Activated CD4-positive, CD25-positive, alpha-beta regulatory T cell (primary cell): ENCODE results near the gene F3.
A peak's percentile ranks its signal among the peaks of the same experiment; 100 is the strongest.
"Not testable (repeated sequence)": the region's sequence is repeated elsewhere in the genome, so short reads cannot be mapped to it uniquely, and the experiment has no call there.

Experiments
- DNase-seq, 4 experiments: peaks; one replicate each; lab custom pipeline; 2025; lab: John Stamatoyannopoulos, UW

F3 gene

DNA sequence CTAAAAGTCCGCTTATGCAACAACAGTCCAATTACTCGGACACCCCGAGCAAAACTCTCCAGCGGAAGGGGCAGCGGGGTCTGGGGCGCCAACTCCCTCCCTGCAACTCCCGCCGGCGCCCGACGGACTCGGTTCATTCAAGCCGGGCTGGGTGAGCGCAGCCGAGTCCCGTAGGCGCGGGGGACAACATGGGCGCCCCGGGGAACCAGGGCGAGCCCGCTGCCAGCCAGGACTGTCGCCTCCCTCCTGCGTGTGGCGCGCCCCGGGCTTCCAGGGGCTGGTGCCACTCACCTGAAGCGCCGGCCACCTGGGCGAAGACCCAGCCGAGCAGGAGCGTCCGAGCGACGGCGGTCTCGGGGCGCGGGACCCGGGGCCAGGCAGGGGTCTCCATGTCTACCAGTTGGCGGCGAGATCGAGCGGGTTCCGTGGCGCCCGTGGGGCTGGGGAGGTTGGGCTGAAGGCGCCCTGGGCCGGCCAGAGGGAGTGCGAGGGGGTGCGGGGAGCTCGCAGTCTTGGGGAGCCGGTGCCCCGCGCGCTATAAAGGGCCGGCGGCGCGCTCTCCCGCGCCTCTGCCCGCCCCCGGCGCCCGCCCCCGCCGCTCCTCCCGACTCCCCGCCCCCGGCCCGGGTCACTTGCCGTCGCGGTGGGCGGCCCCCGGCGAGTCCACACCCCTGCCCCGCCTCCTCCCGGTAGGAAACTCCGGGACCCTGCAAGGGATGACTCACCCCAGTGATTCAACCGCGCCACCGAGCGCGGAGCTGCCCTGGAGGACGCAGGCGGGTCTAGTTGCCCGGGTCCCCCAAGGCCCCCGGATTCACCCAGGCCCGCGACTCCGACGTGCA lies at the start of gene F3:
Gene F3 (minus strand): TSS at position 514 of the 842 bp plus-strand sequence. CDS start 123 bp downstream, at position 391.
- peak in 2 of 4 experiments; percentile 13 to 46 for DNase-seq

DNA sequence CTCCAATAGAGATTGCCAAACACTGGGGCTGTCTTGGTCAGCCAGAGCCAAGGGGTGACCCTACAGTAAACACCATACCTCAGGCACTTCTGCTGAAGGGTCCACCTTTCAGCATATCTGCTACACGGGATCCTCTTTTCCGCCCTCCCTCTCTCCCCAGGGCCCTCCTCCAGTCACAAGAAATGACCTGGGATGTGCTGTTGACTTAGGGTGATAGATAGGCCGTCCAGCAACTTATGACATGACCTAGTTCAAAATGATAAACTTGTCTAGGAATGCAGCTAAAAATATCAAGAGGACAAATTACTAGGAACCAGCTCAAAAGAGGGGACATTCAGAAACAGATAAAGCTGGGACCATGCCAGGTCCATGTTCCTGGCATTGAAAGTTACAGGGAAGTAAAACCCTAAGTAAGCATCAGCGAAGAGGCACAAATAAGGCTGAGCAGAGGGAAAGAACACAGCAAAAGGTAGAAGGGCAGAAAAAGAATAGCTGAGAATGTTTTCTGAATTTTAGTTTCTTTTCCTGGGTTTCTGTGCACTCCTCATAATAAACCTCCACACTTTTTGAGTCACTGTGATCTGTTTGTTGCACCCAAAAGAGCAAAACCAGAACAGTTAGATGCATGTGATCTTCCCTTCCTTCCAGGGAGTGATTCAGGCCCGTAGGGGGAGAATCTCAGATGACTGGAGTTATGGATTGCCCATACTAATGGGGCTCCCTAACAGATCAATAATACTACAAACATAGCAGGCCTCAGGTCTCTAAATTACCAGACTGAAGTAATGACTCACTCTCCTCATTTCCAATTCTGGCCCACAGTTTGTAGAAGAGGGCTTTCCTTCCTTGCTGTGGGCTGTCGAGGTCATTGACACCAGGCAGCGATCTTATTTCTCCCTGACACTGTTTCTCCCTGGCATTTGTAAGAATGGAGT lies 48.9 kb upstream of the F3 start:
- DNase-seq, result no peak

DNA sequence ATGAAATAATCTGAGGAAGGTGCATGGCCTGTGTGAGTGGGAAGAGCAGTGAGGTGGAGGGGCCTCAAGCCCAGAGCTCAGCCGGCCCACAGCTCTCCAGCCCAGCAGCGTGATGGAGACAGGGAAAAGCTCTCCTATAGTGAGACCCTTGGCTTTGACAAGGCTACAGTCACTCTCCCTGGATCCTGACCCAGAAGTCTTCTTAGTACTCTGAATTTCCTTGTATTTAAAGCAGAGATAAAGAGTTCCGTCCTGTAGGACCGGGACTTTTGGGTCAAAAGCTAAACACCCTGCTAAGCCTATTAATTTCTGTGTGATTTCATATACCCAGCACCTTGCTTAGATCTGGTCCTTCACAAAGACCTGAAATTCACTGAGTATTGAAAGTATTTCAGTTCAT lies 48.2 kb upstream of the F3 start:
- DNase-seq, result no peak

DNA sequence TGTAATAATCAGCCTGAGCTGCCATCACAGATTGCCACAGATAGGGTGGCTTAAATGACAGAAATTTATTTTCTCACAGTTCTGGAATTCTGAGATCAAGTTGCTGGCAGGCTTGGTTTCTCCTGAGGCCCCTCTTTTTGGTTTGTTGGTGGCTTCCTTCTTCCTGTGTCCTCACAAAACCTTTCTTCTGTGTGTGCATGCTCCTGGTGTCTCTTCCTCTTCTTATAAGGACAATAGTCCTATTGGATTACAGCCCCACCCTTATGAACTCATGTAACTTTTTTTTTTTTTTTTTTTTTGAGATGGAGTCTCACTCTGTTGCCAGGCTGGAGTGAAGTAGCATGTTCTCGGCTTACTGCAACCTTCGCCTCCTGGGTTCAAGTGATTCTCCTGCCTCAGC lies 41.0 kb upstream of the F3 start:
- no peak for DNase-seq

DNA sequence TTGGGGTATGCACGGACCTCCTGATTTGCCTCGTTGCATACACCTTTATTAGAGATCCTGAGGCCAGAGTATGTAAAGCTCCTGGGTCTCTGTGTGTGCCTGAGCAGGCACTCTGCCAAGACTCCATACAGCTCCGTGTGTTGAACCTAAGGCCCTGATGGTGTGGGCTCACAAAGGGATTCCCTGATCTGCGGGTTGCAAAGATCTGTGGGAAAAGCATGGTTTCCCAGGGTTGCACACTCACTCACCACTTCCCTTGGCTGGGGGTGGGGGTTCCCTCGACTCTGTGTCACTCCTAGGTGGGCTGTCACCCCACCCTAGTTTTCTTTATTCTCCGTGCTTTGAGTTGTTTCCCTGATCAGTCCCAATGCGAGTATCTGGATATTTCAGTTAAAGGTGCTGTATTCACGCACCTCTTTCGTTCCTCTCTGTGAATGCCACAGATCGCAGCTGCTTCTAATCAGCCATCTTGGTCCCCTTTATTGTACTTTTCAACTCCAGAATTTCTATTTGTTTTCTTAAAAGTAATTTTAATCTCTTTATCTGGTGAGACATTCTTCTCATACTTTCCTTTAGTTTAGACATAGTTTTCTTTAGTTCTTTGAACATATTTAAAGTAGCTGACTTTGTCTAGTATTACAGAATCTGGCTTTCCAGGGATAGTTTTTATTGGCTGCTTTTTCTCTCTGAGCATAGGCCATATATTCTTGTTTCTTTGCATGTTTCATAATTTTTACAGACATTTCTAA lies 39.0 kb upstream of the F3 start:
- no peak for DNase-seq

DNA sequence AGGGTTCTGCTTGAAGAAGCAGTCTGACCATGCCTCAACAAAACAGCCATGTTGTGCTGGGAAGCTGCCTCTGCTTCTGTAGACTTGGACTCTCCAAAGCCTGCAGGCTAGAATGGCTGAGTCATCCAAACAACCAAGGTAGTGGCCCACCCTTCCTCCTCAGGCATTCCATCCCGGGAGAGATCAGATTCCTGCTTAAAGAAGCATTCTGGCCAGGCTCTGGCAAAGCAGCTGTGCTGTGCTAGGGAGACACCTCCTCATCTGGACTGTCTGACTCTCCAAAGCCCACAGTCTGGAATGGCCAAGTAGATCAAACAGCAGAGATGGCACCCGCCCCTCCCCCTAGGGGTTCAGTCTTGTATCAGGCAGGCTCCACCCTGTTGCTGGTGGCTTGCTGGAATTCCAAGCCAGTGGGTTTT lies 38.3 kb upstream of the F3 start:
- DNase-seq, result no peak

DNA sequence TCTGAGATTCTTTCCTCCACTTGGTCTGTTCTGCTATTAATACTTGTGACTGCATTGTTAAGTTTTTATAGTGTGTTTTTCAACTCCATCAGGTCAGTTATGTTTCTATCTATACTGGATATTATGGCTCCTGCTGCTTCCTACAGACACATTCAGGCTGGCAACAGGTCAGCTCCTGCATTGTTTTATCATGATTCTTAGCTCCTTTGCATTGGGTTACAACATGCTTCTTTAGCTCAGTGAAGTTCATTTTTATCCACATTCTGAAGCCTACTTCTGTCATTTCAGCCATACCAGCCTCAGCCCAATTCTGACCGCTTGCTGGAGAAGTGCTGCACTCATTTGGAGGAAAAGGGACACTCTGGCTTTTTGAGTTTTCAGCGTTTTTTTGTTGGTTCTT lies 37.3 kb upstream of the F3 start:
- DNase-seq, result no peak

DNA sequence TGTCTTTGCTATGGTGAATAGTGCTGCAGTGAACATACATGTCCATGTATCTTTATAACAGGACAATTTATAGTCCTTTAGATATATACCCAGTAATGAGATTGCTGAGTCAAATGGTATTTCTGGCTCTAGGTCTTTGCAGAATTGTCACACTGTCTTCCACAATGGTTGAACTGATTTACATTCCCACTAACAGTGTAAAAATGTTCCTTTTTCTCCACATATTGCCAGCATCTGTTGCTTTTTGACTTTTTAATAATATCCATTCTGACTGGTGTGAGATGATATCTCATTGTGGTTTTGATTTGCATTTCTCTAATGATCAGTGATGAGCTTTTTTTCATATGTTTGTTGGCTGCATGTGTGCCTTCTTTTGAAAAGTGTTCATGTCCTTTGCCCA lies 32.4 kb upstream of the F3 start:
- not testable (repeated sequence) for DNase-seq

DNA sequence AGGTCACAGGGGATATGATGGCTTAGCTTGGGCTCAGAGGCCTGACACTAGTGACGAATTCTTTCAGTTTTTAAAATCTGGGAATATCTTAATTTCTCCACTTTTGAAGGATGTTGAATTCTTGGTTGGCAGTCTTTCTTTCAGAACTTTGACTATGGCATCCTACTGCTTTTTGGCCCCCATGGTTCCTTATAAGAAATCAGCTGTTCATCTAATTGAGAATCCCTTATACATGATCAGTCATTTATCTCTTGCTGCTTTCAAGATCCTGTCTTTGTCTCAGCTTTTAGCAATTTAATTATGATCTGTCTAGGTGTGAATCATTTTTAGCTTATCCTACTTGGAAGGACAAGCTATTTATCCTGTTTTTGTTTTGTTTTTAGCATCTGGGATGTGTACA lies 31.2 kb upstream of the F3 start:
- DNase-seq, result no peak

DNA sequence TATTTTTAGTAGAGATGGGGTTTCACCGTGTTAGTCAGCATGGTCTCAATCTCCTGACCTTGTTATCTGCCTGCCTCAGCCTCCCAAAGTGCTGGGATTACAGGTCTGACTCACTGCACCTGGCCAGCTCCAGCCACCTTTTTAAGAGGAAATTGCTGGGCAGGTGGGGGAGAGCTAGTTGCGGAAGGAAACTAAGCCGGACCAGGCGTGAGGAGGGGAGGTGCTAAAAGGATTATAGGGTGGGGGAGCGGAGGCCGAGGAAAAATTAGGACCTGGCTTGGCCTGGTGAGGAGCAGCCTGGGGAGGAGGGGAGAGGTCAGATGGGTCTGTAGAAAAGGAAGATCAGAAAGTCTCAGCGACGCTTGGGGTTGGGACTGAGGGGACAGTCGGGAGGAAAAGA lies 29.4 kb upstream of the F3 start:
- DNase-seq, result not testable (repeated sequence)

DNA sequence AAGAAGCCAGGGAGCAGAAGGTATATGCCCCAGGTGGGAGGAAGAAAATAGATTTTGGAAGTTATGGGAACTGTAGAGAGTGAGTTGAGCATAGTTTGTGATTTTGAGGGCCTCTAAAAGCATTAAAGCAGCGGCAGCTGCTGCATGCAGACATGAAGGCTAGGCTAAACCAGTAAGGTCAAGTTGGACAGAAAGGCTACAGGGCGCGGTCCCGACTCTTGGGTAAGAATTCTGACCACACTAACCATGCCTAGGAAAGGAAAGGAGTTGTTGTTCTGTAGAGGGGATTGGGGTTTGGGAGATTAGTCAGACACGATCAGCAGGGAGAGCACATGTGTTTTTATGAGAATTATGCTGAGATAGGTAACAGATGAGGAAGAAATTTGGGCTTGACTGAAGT lies 27.2 kb upstream of the F3 start:
- DNase-seq, result not testable (repeated sequence)

DNA sequence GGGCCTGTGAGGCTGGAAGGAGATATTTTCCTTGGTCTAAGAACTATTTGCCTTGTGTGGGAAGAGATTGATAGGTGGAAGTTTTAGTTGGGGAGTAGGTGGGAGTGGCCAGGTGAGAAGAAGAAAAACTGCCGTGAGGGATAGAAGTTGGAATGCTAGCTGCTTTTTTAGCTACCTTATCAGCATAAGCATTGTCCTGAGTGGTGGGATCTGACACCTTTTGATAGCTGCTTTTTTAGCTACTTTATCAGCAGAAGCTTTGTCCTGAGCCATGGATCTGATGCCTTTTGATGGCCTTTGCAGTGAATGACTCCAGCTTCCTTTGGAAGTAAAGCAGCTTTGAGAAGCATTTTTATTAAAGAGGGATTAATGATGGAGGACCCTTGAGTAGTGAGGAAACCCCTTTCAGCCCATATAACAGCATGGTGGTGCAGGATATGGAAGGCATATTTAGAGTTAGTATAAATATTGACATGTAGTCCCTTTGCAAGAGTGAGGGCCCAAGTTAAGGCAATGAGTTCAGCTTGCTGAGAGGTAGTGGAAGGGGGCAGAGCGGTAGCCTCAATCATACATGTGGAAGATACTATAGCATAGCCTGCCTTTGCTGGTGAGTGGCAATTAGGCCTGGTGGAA lies 26.5 kb upstream of the F3 start:
- DNase-seq, result not testable (repeated sequence)

DNA sequence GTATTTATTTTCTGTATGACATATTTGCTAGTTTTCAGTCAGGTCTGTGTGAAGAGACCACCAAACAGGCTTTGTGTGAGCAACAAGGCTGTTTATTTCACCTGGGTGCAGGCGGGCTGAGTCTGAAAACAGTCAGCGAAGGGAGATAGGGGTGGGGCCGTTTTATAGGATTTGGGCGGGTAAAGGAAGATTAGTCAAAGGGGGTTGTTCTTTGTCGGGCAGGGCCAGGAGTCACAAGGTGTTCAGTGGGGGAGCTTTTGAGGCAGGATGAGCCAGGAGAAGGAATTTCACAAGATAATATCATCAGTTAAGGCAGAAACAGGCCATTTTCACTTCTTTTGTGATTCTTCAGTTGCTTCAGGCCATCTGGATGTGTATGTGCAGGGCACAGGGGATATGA lies 24.9 kb upstream of the F3 start:
- DNase-seq, result not testable (repeated sequence)

DNA sequence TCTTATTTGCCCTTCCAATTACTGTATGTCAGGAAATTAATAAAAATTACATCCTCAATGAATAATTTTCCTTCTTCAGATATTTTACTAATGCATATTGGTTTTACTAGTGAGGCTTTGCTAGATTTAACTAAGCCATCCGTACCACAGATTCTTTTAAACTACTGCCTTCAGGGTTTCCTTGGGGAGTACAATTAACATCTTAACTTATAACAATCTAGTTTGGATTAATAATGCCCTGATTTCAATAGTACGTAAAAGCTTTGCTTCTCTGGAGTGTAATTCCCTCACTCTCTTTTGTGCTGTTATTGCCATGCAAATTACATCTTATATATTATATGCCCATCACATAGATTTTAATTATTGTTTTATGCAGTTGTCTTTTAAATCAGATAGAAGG lies 24.3 kb upstream of the F3 start:
- DNase-seq, result no peak

DNA sequence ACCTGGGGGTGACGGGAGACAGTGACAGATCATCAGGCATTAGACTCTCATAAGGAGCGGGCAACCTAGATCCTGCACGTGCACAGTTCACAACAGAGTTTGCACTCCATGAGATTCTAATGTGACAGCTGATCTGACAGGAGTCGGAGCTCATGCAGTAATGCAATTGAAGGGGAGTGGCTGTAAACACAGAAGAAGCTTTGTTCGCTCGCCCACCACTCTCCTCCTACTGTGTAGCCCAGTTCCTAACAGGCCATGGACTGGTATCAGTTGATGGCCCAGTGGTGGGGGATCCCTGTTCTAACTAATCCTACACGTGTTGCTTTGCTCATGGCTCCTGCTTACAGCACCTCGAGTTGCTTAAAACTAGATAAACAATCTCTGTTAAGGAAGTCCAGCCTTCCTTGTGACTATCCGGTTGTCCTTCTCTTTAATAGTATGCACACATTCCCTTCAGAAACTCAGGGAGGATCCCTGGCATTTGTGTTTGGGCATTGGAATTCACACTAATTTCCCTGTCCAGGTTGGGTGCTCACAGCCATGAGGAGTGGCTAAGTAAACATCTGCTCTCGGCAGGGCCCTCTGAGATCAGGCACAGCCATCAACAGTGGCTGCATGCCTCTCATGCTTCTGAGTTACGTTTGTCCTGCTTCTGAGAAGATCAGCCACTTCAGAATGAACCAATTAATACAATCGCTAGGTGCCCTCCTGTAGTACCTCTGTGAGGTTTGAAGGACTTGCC lies 21.1 kb upstream of the F3 start:
- DNase-seq, result no peak

DNA sequence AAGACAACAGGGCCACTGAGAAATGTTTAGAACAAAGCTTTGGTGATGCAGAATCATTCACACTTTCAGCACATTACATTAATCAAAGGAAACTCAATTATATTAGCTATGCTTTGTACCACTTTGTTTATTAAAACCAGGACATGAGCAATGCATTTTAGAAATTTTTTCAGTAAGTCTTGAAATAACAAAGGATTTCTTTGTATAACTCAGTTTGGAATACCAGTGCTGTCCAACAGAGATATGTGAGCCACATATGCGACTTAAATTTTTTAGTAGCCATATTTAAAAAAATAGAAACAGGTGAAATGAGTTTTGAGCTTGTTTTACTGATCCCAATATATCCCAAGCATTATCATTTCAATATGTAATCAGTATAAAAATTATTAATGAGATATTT lies 18.8 kb upstream of the F3 start:
- no peak for DNase-seq

DNA sequence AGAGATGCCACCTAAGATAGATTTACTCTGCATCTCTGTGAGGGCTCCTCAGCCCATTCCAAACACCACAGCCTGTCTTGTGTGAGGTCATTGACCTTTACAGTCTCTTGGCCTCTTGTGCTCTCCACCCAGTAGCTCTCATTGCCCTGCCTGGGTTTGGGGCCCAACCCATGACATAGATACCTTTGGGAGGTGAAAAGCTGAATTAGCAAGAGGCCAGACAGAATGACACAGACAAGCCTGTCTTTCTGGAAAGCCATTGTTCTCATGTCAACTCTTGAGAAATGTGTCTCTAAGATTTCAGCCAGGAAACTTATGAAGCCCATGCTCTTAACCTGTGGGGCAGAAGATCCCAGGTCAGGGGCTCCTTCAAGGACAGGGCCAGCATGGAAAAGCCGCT lies 18.4 kb upstream of the F3 start:
- DNase-seq, result no peak

DNA sequence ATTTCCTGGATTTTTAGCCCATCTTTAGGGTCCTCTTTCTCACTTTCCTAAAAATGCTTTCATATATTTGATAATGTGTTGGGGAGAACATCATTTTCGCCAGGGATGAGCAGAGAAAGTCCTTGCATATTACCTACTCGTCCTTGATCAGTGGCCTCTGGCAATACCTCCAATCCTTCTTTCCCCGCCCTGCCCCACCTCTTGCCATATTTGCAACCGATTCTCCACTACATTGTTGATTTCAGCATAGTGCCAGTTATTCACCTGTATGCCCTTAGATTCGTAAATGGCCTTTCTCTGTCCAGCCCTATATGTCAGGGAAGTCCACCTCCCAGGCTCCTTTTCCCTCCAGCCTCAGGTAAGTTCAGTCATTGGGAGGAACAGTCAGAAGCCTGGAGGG lies 13.5 kb upstream of the F3 start:
- no peak for DNase-seq

DNA sequence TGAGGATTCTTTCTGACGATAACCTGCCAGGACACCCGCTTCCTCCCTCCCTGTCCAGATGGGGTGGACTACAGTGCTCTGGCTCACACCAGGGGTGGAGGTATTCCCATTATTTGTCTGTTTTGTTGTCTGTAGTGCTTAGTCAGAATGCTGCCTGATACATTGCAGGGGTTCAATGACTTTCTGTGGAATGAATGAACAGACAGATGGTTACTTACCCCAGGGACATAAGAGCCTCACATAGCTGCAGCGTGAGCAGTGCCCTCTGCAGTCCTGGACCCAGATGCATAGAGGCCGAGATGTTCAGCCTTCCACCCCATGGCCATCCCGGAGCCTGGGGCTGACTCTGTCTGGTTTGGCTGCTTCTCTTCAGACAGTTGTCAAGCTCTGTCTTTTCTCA lies 13.0 kb upstream of the F3 start:
- DNase-seq, result no peak

DNA sequence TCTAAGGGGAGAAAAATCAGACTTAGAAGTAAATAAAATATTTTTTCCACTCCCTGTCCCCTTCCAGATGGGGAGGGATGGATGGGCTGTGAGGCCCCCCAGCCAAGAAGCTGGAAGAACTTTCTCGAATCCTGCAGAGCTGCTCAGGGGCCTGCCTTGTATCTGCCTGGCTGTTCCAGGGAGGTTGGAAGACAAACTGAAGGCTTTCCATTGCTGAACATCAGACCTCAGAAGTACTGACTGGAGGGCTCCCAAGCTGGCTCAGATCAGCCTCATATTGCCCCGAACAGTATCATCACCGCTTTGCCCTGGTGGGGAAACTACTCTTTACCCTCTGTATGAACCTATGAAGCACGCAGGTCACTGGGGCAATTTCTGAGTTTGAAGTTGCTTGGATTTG lies 12.4 kb upstream of the F3 start:
- no peak for DNase-seq

DNA sequence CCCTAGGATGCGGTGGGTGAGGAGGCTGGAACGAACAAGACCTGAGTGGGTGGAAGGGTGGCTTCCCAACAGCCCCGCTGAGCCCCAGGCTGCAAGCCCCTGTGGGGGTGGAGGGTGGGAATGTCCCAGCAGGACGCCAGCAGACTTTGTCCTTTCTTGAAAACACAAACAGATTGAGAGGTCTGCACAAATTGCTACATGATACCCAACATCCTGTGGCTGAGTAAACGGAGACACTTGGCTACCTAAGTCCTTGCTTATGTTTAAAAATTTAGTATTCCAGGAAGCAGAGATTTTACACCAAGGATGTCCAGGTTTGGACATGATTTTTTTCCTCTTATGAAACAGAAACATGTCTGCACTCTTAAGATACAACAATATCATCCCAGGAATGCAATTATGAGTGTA lies 11.8 kb upstream of the F3 start:
- no peak for DNase-seq
